22Rv1 (cell line): ENCODE results near the gene RELL1.

Source experiments
- H3K27ac ChIP-seq: fragments of 450-650 bp; 2 replicates; pipeline ENCODE4 v1.5.1; 2017
- ZFX ChIP-seq: fragments of 450-650 bp; IDR thresholded peaks from 2 replicates; pipeline ENCODE4 v1.6.1; 2017; ENCODE audit warnings: antibody characterized with exemption, borderline replicate concordance
- TF ChIP-seq, protein P1 (sequence below): fragments of 450-650 bp; IDR thresholded peaks from 2 replicates; pipeline ENCODE4 v1.5.1; 2017; ENCODE audit warnings: mild to moderate bottlenecking

Gene RELL1

DNA sequence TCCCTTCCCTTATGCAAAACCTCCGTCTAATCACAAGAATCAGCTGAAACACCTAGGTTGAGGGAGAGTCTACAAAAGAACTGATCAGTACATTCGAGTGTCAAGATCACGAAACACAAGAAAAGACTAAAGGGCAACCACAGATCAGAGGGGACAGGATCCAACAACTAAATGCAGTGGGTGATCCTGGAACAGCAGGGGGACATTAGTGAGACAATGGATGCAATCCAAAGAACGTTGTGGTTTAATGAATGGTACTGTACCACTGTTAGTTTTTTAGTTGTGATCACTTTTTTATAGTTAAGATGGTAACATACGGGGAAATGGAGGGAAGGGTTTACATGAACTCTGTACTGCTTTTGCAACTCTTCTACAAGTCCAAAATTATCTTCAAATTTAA lies 79.2 kb downstream of the RELL1 start:
- TF ChIP-seq, protein P1, sequence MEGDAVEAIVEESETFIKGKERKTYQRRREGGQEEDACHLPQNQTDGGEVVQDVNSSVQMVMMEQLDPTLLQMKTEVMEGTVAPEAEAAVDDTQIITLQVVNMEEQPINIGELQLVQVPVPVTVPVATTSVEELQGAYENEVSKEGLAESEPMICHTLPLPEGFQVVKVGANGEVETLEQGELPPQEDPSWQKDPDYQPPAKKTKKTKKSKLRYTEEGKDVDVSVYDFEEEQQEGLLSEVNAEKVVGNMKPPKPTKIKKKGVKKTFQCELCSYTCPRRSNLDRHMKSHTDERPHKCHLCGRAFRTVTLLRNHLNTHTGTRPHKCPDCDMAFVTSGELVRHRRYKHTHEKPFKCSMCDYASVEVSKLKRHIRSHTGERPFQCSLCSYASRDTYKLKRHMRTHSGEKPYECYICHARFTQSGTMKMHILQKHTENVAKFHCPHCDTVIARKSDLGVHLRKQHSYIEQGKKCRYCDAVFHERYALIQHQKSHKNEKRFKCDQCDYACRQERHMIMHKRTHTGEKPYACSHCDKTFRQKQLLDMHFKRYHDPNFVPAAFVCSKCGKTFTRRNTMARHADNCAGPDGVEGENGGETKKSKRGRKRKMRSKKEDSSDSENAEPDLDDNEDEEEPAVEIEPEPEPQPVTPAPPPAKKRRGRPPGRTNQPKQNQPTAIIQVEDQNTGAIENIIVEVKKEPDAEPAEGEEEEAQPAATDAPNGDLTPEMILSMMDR = no peak
- no peak for TF ChIP-seq ZFX
- no peak overlapping the region for H3K27ac ChIP-seq

GRCh38 chr4:37605843-37606565 lies 80.2 kb downstream of the RELL1 start:
- H3K27ac ChIP-seq = no peak overlapping the region
- TF ChIP-seq, protein P1 = no peak

DNA sequence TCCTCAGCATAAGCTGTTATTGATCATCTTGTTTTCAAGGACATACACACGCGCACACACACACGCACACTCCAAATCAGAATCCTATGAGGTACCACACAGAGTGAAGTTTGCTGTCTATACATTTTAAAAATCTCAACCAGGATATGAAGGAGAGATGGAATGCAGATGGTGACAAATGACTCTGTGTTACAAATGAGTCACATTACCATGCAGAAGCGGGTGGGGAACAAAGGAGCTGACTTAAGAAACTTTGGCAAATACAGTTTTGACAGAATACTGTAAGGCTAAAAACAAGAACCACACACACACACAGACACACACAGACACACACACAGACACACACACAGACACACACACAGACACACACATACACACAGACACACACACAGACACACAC lies 81.7 kb downstream of the RELL1 start:
- TF ChIP-seq ZFX = no peak
- TF ChIP-seq, protein P1 = no peak
- no peak overlapping the region for H3K27ac ChIP-seq

DNA sequence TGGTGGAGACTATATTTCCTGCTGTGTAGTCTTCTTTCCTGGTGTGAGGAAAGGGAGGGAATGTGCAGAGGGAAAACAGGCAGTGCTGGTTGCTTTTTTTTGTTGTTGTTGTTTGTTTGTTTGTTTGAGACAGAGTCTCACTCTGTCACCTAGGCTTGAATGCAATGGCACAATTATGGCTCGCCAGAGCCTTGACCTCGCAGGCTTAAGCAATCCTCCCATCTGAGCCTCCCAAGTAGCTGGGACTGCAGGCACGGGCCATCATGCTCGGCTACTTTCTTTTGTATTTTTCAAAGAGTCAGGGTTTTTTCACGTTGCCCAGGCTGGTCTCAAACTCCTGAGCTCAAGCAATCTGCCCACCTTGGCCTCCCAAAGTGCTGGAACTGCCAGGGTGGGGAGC lies 82.5 kb downstream of the RELL1 start:
- TF ChIP-seq, protein P1 = no peak
- TF ChIP-seq ZFX = no peak
- no peak overlapping the region for H3K27ac ChIP-seq

- TF ChIP-seq, protein P1 = peak; percentile 97
- TF ChIP-seq ZFX = no peak
Observed at GRCh38 chr4:37603070-37603468, 83.1 kb downstream of the RELL1 start.

GRCh38 chr4:37602454-37603069 lies 83.6 kb downstream of the RELL1 start:
- no peak overlapping the region for H3K27ac ChIP-seq

More at GRCh38 chr4:37603070-37603468, 83.1 kb downstream of the RELL1 start:
- no peak overlapping the region for H3K27ac ChIP-seq

DNA sequence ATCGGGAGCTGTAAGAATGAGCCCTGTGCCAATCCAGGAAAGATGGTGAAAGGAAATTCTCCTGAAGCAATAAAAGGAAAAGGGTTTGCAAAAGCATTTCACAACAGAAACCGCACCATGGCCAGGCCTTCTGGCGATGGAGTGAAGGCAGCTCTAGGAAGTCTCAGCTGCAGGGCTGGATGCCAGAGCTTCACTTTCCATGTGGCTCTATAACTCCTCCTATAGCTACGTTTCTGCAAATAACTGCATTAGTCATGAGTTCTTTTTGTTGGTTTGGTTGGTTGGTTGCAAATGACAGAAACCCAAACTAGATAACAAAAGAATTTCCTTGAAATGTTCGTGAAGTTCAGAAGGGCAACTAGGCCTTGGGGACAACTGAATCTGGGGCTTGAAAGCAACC lies 84.6 kb downstream of the RELL1 start:
- TF ChIP-seq, protein P1 = no peak
- no peak for TF ChIP-seq ZFX
- H3K27ac ChIP-seq = no peak overlapping the region

More at GRCh38 chr4:37602454-37603069, 83.6 kb downstream of the RELL1 start:
- no peak for TF ChIP-seq ZFX
- TF ChIP-seq, protein P1 = no peak
